Adrenal gland (tissue), 5 donors: ENCODE data around the gene FXYD7.

ENCODE experiments used
- CTCF ChIP-seq, 6 experiments: fragments of 450-650 bp in 4 of 6; fragments of 200-600 bp in 2 of 6; sonication (generic) in 1 of 6; IDR thresholded peaks; 1 replicate in 5 of 6; 2 replicates in 1 of 6; pipeline versions ENCODE4 v1.5.1 to v1.8.0; 2016 to 2021; ENCODE audit warnings: antibody characterized with exemption in 6 of 6, mild to moderate bottlenecking in 2 of 6, moderate library complexity in 1 of 6
- POLR2A ChIP-seq, 2 donors: fragments of 450-650 bp; IDR thresholded peaks; one replicate each; pipeline ENCODE4 v1.6.1; 2017; ENCODE audit warnings: antibody characterized with exemption in 2 of 2, mild to moderate bottlenecking in 2 of 2, moderate library complexity in 1 of 2
- donor health status: DM: no; HTN: no; CAD: no.

DNA sequence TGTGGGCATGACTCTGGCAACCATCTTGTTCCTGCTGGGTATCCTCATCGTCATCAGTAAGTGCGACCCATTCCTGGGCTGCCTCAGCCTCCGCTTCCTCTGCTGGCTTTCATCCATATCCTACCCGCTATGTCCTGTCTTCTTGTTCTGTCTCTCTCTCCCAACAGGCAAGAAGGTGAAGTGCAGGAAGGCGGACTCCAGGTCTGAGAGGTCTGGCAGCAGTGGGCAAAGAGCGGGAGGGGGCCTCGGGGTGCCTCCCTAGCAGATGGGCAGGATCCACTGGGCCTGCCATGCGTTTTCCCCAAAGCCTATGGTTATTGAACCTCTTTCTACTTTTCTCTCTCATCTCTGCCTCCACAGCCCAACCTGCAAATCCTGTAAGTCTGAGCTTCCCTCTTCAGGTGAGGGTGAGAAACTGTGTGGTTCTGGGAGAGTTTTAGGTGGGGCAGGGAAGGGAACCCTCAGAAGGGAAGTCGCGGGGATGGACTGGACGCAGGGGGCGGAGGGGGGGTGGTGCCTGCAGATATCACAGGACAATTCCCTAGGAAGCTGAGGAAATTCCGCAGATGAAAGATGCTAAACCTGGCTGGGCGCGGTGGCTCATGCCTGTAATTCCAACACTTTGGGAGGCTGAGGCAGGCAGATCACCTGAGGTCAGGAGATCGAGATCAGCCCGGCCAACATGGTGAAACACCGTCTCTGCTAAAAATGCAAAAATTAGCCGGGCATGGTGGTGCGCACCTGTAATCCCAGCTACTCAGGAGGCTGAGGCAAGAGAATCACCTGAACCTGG is 8.4 kb downstream of the FXYD7 start:
- TF ChIP-seq CTCF (IDR thresholded peaks at IDR 0.05), result no peak
- no peak for TF ChIP-seq POLR2A (IDR thresholded peaks at IDR 0.05)
